Measurements from ENCODE around the gene RSAD1. TPM values are rescaled to one million over a fixed set of nuclear protein-coding genes. Genes with fewer than 3 reads are reported as not detected.

Gene RSAD1
- total and polyA plus RNA-seq, 10 of the 15 experiments (the other 5 are each of a cell fraction or from before 2014, with no cell fraction given) = 2.5 to 28.1 (median 22.6) TPM

DNA sequence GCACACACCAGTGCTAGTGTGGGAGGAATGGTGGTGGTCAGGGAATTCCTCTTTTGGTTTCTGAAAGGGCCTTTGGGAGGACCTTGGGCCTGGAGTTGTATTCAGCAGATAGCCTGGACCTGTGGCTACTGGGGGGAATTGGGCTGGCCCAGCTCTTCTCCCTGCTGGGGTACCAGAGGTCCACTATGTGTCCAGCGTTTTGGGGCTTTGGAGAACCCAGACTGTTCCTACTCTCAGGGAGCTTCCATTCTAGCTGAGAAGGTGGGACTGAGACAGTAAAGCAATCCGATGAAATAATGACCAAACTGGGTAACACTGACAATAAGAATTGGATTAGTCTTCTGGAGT lies 56.3 kb downstream of the RSAD1 start:
- no peaks in the 10 kb centered on the region for H3K9me3 ChIP-seq (replicated peaks; ENCODE audit: control insufficient read depth, insufficient read depth, low read length)
- BruUV-seq (replicated peaks) = no TSS peak
- H3K27ac ChIP-seq (ENCODE audit: control insufficient read depth, insufficient read depth) = no peak overlapping the region
- no peaks in the 10 kb centered on the region for H4K20me1 ChIP-seq (ENCODE audit: control insufficient read depth, insufficient read depth)
- no peaks in the 10 kb centered on the region for H3K4me1 ChIP-seq (ENCODE audit: control insufficient read depth, insufficient read depth, low read length)
- H3K4me2 ChIP-seq (ENCODE audit: control insufficient read depth, insufficient read depth) = no peak overlapping the region
- SMC1A ChIA-PET (ENCODE audit: uncharacterized antibody, unreplicated experiment) = interaction anchor here (0.6 kb wide), 1 partner anchor 28 kb away, joined by 3 read pairs; no protein-coding TSS in a partner anchor
- H3K79me2 ChIP-seq (ENCODE audit: control insufficient read depth, insufficient read depth, low read length) = no peaks in the 10 kb centered on the region
- no peak for DNase-seq (ENCODE audit: low read depth, low spot score)
- POLR2A ChIA-PET = no interaction called here
- 63% methylated on average over 2 of the region's 2 CpGs for WGBS (ENCODE audit: insufficient coverage, insufficient replicate concordance, low lambda C conversion rate, missing lambda C conversion rate)
- H3K4me3 ChIP-seq = no peak overlapping the region
- no peaks in the 10 kb centered on the region for H3K36me3 ChIP-seq (ENCODE audit: control insufficient read depth in 2 of 2, insufficient read depth in 2 of 2, low read length in 1 of 2)
- H3K9ac ChIP-seq (ENCODE audit: control insufficient read depth, insufficient read depth, low read length) = no peak overlapping the region
- H2AFZ ChIP-seq (ENCODE audit: control insufficient read depth, low read depth, low read length) = no peak overlapping the region
- peaks cover 16 to 19% of the 10 kb centered on the region in 2 experiments for H3K27me3 ChIP-seq (replicated peaks in 1 of 2; ENCODE audit: control insufficient read depth in 2 of 2, insufficient read depth in 2 of 2, low read length in 1 of 2)
- FAIRE-seq = no peak
- in situ Hi-C loops (cut with MboI) = no loop called here
- intact Hi-C loops (cut with micrococcal nuclease; ENCODE audit: unreplicated experiment) = no loop called here
- CTCF ChIA-PET = no interaction called here
- TF ChIP-seq CBX3 (IDR thresholded peaks at IDR 0.05; ENCODE audit: borderline replicate concordance, low read depth) (no peak), EZH2 (IDR thresholded peaks at IDR 0.05; ENCODE audit: borderline replicate concordance, control insufficient read depth, low read depth, low read length) (no peak), POLR2AphosphoS5 (IDR thresholded peaks at IDR 0.05; ENCODE audit: low read length) (no peak), TCF12 (IDR thresholded peaks at IDR 0.05; ENCODE audit: low read depth, low read length) (no peak), IKZF2 (IDR thresholded peaks at IDR 0.05) (no peak), NFXL1 (IDR thresholded peaks at IDR 0.05; ENCODE audit: borderline replicate concordance) (no peak), SUPT20H (IDR thresholded peaks at IDR 0.05; ENCODE audit: borderline replicate concordance, control insufficient read depth, low read depth, low read length) (no peak), SMAD1 (IDR thresholded peaks at IDR 0.05; ENCODE audit: low read depth, partially characterized antibody) (no peak), POLR2A (IDR thresholded peaks at IDR 0.05; ENCODE audit: low read depth, low read length) (no peak), PAX5 (IDR thresholded peaks at IDR 0.05; ENCODE audit: borderline replicate concordance, low read depth, low read length) (no peak), RAD51 (IDR thresholded peaks at IDR 0.05) (no peak), PML (IDR thresholded peaks at IDR 0.05; ENCODE audit: low read length) (no peak), CHD1 (IDR thresholded peaks at IDR 0.05; ENCODE audit: low read depth, low read length) (no peak)
- TF ChIP-seq, protein P1, sequence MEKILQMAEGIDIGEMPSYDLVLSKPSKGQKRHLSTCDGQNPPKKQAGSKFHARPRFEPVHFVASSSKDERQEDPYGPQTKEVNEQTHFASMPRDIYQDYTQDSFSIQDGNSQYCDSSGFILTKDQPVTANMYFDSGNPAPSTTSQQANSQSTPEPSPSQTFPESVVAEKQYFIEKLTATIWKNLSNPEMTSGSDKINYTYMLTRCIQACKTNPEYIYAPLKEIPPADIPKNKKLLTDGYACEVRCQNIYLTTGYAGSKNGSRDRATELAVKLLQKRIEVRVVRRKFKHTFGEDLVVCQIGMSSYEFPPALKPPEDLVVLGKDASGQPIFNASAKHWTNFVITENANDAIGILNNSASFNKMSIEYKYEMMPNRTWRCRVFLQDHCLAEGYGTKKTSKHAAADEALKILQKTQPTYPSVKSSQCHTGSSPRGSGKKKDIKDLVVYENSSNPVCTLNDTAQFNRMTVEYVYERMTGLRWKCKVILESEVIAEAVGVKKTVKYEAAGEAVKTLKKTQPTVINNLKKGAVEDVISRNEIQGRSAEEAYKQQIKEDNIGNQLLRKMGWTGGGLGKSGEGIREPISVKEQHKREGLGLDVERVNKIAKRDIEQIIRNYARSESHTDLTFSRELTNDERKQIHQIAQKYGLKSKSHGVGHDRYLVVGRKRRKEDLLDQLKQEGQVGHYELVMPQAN (conservative IDR thresholded peaks at IDR 0.05) = no peak
- TF ChIP-seq, protein P2, sequence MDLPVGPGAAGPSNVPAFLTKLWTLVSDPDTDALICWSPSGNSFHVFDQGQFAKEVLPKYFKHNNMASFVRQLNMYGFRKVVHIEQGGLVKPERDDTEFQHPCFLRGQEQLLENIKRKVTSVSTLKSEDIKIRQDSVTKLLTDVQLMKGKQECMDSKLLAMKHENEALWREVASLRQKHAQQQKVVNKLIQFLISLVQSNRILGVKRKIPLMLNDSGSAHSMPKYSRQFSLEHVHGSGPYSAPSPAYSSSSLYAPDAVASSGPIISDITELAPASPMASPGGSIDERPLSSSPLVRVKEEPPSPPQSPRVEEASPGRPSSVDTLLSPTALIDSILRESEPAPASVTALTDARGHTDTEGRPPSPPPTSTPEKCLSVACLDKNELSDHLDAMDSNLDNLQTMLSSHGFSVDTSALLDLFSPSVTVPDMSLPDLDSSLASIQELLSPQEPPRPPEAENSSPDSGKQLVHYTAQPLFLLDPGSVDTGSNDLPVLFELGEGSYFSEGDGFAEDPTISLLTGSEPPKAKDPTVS (IDR thresholded peaks at IDR 0.05; ENCODE audit: low read depth, low read length) = no peak
- RAD21 ChIA-PET (ENCODE audit: unreplicated experiment) = no interaction called here
- no peak for ATAC-seq

All from GM12878 (cell line).